Mesodermal cell (in vitro differentiated cells): ENCODE data around the gene MYL4.
A peak's percentile ranks its signal among the peaks of the same experiment; 100 is the strongest.
"Not testable (repeated sequence)": the region's sequence is repeated elsewhere in the genome, so short reads cannot be mapped to it uniquely, and the experiment has no call there.

Source experiments
- H3K27ac ChIP-seq: 2 replicates; pipeline ENCODE4 v1.7.0; 2013; ENCODE audit warnings: mild to moderate bottlenecking, low read depth, low read length, moderate library complexity; ENCODE audit not compliant: severe bottlenecking
- H3K36me3 ChIP-seq: 2 replicates; pipeline ENCODE4 v1.7.1; 2013; ENCODE audit warnings: mild to moderate bottlenecking, low read length, moderate library complexity; ENCODE audit not compliant: control insufficient read depth, insufficient read depth
- H3K4me1 ChIP-seq: one replicate; pipeline ENCODE4 v1.7.1; 2013; ENCODE audit warnings: mild to moderate bottlenecking, low read length; ENCODE audit not compliant: insufficient read depth, control insufficient read depth, poor library complexity, severe bottlenecking
- H3K4me3 ChIP-seq: 2 replicates; pipeline ENCODE4 v1.7.0; 2013; ENCODE audit warnings: low read length, control low read depth, mild to moderate bottlenecking; ENCODE audit not compliant: insufficient read depth, poor library complexity, severe bottlenecking; ENCODE audit errors: extremely low read depth
- H3K9me3 ChIP-seq: 2 replicates; pipeline ENCODE4 v1.7.1; 2013; ENCODE audit warnings: mild to moderate bottlenecking, low read length, moderate library complexity; ENCODE audit not compliant: control insufficient read depth
- WGBS, 2 experiments: methylation state at CpG; one replicate each; pipeline ENCODE4 v1.1.5; 2013; ENCODE audit warnings: missing lambda C conversion rate in 2 of 2; ENCODE audit not compliant: insufficient coverage in 2 of 2; 5-methylcytosine and 5-hydroxymethylcytosine counted together

The MYL4 gene

GRCh38 chr17:47222047-47222446, 12.9 kb downstream of the MYL4 start:
- Histone ChIP-seq H3K4me3 (no peak overlapping the region), H3K36me3 (peaks cover 12% of the 10 kb centered on the region), H3K4me1 (peaks cover 18% of the 10 kb centered on the region), H3K27ac (no peak overlapping the region), H3K9me3 (peaks cover 8% of the 10 kb centered on the region)
- WGBS, 2 experiments, result 91 to 95% methylated on average over 2 to 4 of the region's 4 CpGs

GRCh38 chr17:47223007-47223406, 13.9 kb downstream of the MYL4 start:
- peaks cover 8% of the 10 kb centered on the region for H3K9me3 ChIP-seq

GRCh38 chr17:47223460-47223859, 14.3 kb downstream of the MYL4 start:
- H3K27ac ChIP-seq, result no peak overlapping the region
- H3K4me1 ChIP-seq, result peaks cover 18% of the 10 kb centered on the region
- WGBS, 2 experiments, result 98 to 100% methylated on average over 1 to 4 of the region's 5 CpGs
- H3K36me3 ChIP-seq, result peaks cover 12% of the 10 kb centered on the region
- H3K4me3 ChIP-seq, result no peak overlapping the region
- peaks cover 8% of the 10 kb centered on the region for H3K9me3 ChIP-seq

More at GRCh38 chr17:47223007-47223406, 13.9 kb downstream of the MYL4 start:
- Histone ChIP-seq H3K27ac (no peak overlapping the region), H3K4me3 (no peak overlapping the region), H3K36me3 (peaks cover 12% of the 10 kb centered on the region), H3K4me1 (peaks cover 18% of the 10 kb centered on the region)
- 97 to 100% methylated on average over 1 to 3 of the region's 3 CpGs for WGBS, 2 experiments

- peaks cover 13% of the 10 kb centered on the region for H3K4me1 ChIP-seq
- not testable (repeated sequence) for H3K4me3 ChIP-seq, H3K27ac ChIP-seq, H3K9me3 ChIP-seq
- H3K36me3 ChIP-seq, result peaks cover 12% of the 10 kb centered on the region
- 100% methylated on average over 1 of the region's 2 CpGs; no CpG with 5 or more reads in 1 of the 2 experiments for WGBS, 2 experiments
Measured at GRCh38 chr17:47224077-47224476, 14.9 kb downstream of the MYL4 start.

GRCh38 chr17:47224966-47225365, 15.8 kb downstream of the MYL4 start:
- no peak overlapping the region for H3K4me3 ChIP-seq
- H3K36me3 ChIP-seq, result peaks cover 12% of the 10 kb centered on the region
- 89 to 100% methylated on average over 1 of the region's 1 CpG for WGBS, 2 experiments
- peaks cover 8% of the 10 kb centered on the region for H3K9me3 ChIP-seq
- H3K4me1 ChIP-seq, result peaks cover 8% of the 10 kb centered on the region
- H3K27ac ChIP-seq, result peak overlapping the region; percentile 46

GRCh38 chr17:47225436-47225858, 16.3 kb downstream of the MYL4 start:
- peaks cover 12% of the 10 kb centered on the region for H3K36me3 ChIP-seq
- WGBS, 2 experiments, result 88 to 92% methylated on average over 2 of the region's 3 CpGs
- H3K4me3 ChIP-seq, result no peak overlapping the region
- H3K27ac ChIP-seq, result peak overlapping the region; percentile 46
- peaks cover 3% of the 10 kb centered on the region for H3K4me1 ChIP-seq
- H3K9me3 ChIP-seq, result peaks cover 8% of the 10 kb centered on the region

- WGBS, 2 experiments, result 93 to 95% methylated on average over 2 of the region's 2 CpGs
- peaks cover 8% of the 10 kb centered on the region for H3K36me3 ChIP-seq
- peaks cover 8% of the 10 kb centered on the region for H3K9me3 ChIP-seq
- no peak overlapping the region for H3K27ac ChIP-seq
- H3K4me1 ChIP-seq, result peaks cover 3% of the 10 kb centered on the region
- H3K4me3 ChIP-seq, result no peak overlapping the region
Measured at GRCh38 chr17:47225911-47226688, 17.0 kb downstream of the MYL4 start.

- Histone ChIP-seq H3K4me1 (peaks cover 3% of the 10 kb centered on the region), H3K27ac (no peak overlapping the region), H3K9me3 (peaks cover 8% of the 10 kb centered on the region), H3K36me3 (no peaks in the 10 kb centered on the region), H3K4me3 (no peak overlapping the region)
- WGBS, 2 experiments, result 75 to 96% methylated on average over 1 to 2 of the region's 2 CpGs
Measured at GRCh38 chr17:47227862-47228261, 18.7 kb downstream of the MYL4 start.

- Histone ChIP-seq H3K36me3 (no peaks in the 10 kb centered on the region), H3K4me3 (no peak overlapping the region), H3K4me1 (peaks cover 3% of the 10 kb centered on the region), H3K9me3 (no peaks in the 10 kb centered on the region), H3K27ac (no peak overlapping the region)
- WGBS, 2 experiments, result 14 to 16% methylated on average over 14 to 15 of the region's 22 CpGs
Measured at GRCh38 chr17:47229535-47230443, 20.6 kb downstream of the MYL4 start.

GRCh38 chr17:47230864-47231263, 21.7 kb downstream of the MYL4 start:
- WGBS, 2 experiments, result 80 to 90% methylated on average over 8 to 9 of the region's 10 CpGs
- H3K27ac ChIP-seq, result no peak overlapping the region

More at GRCh38 chr17:47230864-47231263, 21.7 kb downstream of the MYL4 start:
- Histone ChIP-seq H3K9me3 (no peaks in the 10 kb centered on the region), H3K4me1 (no peaks in the 10 kb centered on the region), H3K36me3 (no peaks in the 10 kb centered on the region), H3K4me3 (no peak overlapping the region)
